Effector CD8-positive, alpha-beta T cell (primary cell): Measurements from ENCODE around the gene CCDC18.

ENCODE experiments used
- DNase-seq: peaks from one replicate; lab custom pipeline; 2025; lab: John Stamatoyannopoulos, UW

The CCDC18 gene

GRCh38 chr1:93304716-93305138 lies 124.2 kb downstream of the CCDC18 start:
- DNase-seq: no peak

DNA sequence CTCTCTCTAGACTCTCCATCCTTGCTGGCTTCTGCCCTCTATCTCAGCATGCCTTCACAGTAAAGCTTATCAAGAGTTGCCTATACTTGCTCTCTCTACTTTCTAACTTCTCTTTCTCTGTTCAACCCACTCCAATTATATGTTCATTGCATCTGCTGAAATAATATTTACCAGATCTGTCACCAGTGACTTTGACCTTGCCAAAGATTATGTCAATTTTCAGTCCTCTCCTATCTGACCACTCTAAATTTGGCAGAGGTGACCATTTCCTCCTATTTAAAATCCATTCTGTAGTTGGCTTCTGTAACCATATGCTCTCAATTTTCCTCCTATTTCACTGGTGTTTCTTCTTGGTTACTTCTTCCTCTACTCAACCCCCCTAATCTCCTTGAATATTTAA lies 126.4 kb downstream of the CCDC18 start:
- DNase-seq: no peak

- DNase-seq: no peak
Measured at GRCh38 chr1:93313026-93313425, 132.5 kb downstream of the CCDC18 start.

DNA sequence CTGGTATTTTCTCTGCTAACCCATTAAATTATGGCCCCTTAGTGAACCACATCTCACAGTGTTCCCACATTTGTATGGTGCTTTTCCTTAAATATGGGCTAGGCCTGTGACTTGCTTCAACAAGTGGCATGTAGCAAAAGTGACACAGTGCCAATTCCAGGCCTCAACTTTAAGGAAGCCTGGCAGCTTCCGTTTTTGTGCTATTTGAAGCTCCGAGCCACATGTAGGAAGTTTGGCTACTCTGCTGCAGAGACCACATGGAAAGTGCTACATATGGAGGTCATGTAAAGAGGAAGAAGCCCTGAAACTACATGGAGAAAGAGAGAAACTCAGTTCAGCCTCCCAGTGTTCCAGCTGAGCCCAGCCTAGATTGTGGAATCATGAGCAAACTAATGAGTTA lies 136.7 kb downstream of the CCDC18 start:
- DNase-seq: no peak

GRCh38 chr1:93317943-93318342 lies 137.4 kb downstream of the CCDC18 start:
- no peak for DNase-seq

- no peak for DNase-seq
Measured at GRCh38 chr1:93321720-93322119, 141.2 kb downstream of the CCDC18 start.

DNA sequence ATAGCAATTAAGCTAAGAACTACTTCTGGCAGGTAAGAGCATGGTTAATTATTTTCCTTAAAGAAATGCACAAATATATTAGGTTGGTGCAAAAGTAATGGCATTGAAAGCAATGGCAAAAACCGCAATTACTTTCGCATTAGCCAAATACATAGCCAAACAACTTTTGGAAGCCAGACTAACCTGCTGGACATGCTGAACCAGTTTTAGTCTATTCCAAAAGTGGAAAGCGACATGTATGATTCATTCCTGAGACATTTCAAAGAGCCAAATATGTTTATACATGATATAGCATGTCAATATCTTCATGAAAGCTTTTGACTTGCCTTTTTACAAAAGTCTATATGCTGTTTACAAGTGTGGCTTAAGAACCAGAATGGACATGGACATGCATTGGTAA lies 141.8 kb downstream of the CCDC18 start:
- DNase-seq: no peak

- no peak for DNase-seq
Measured at GRCh38 chr1:93323185-93323820, 142.8 kb downstream of the CCDC18 start.

DNA sequence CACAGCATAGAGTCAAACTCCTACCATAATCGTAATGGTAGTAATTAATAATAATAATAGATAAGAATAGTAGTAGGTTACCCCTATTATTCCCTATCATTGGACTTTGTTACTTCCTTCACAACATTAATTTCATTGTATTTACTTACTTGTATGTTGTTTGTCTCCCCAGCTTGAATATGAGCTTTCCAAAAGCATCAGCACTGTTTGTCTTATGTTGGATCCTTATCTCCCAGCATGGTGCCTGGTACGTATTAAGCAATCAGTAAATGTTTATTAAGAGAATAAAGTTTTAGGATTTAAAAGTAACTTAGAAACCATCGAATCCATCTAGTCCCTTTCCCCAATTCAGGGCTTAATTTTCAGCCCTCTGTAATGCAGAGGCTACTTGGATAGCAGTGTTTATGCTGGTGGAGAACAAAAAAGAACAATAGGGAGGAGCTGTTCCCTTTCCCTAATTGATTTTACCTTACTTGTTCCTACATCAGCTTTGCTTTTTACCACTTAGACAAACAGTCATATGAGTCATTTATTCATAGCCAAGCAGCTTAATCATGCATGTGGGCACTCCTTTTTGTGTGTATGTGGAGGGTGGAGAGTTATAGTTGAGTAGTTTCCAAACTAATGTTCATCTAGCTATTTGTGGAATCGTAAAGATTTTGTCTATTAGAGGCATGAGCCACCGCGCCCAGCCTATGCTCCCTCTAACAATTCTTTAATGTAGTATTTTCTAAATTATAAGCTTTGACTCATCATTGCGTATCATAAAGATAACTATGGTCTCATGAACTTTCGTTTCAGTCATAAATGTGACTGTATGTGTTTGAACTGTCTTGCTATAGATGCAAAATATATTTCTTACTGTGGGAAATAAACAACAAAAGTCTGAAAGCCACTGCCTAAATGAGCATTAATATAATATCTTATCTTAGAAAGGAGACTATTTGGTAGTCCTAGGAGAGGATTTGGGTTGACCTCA lies 144.3 kb downstream of the CCDC18 start:
- DNase-seq: no peak
